PC-3 (cell line): Measurements from ENCODE around the gene MAEA. TPM values are rescaled to one million over a fixed set of nuclear protein-coding genes. Genes with fewer than 3 reads are reported as not detected.
A peak's percentile ranks its signal among the peaks of the same experiment; 100 is the strongest.

Experiments used
- ATAC-seq: fragments of 200-7000 bp; cut with Tn5 transposase; 2 replicates; pipeline ENCODE4 v1.9.1; 2020; ENCODE audit warnings: mild to moderate bottlenecking, moderate library complexity
- BruUV-seq: library from RNA; stranded (reverse); fragments of 400-500 nt; replicated peaks from 2 replicates; lab custom pipeline; 2021; lab: Mats Ljungman, UMichigan
- CTCF ChIA-PET: fragments of 300-600 bp; sonication (Branson Sonifier 250); formaldehyde crosslinking; loops from one replicate; lab custom pipeline; 2022; ENCODE audit warnings: antibody characterized with exemption; lab: Charles Lee
- POLR2A ChIA-PET: fragments of 300-600 bp; sonication (Branson Sonifier 250); formaldehyde crosslinking; loops from one replicate; lab custom pipeline; 2022; ENCODE audit warnings: antibody characterized with exemption; ENCODE audit not compliant: unreplicated experiment; lab: Charles Lee
- DNase-seq: peaks from one replicate; pipeline ENCODE4 v3.0.0-alpha.2; 2015
- H2AFZ ChIP-seq: fragments of 300-600 bp; sonication (generic); 2 replicates; pipeline ENCODE4 v1.6.0; 2016; ENCODE audit warnings: antibody characterized with exemption, low read length
- H3F3A ChIP-seq: fragments of 300-600 bp; sonication (generic); one replicate; pipeline ENCODE4 v1.6.0; 2017; ENCODE audit warnings: antibody characterized with exemption, low read length, control low read depth, mild to moderate bottlenecking; ENCODE audit not compliant: unreplicated experiment
- H3K27ac ChIP-seq: fragments of 300-600 bp; sonication (generic); 2 replicates; pipeline ENCODE4 v1.5.1; 2016; ENCODE audit warnings: mild to moderate bottlenecking, low read length
- H3K27me3 ChIP-seq: fragments of 300-600 bp; sonication (generic); 2 replicates; pipeline ENCODE4 v1.6.1; 2016; ENCODE audit warnings: low read length, mixed read lengths
- H3K36me3 ChIP-seq: fragments of 300-600 bp; sonication (generic); 2 replicates; pipeline ENCODE4 v1.6.1; 2016; ENCODE audit warnings: low read depth, mixed run types, low read length, mixed read lengths
- H3K4me1 ChIP-seq: fragments of 300-600 bp; sonication (generic); 2 replicates; pipeline ENCODE4 v1.5.1; 2016; ENCODE audit warnings: low read length; ENCODE audit not compliant: insufficient read depth
- H3K4me2 ChIP-seq: fragments of 300-600 bp; sonication (generic); 2 replicates; pipeline ENCODE4 v1.6.0; 2016; ENCODE audit warnings: low read length
- H3K4me3 ChIP-seq: fragments of 300-600 bp; sonication (generic); 2 replicates; pipeline ENCODE4 v1.5.1; 2016; ENCODE audit warnings: mild to moderate bottlenecking, low read length, mixed read lengths
- H3K79me2 ChIP-seq: fragments of 300-600 bp; sonication (generic); 2 replicates; pipeline ENCODE4 v1.6.1; 2017; ENCODE audit warnings: low read length, mixed read lengths
- H3K9ac ChIP-seq: fragments of 300-600 bp; sonication (generic); 2 replicates; pipeline ENCODE4 v1.6.0; 2016; ENCODE audit warnings: mild to moderate bottlenecking, low read length
- H3K9me2 ChIP-seq: fragments of 300-600 bp; sonication (generic); replicated peaks from 2 replicates; pipeline ENCODE4 v1.6.1; 2016; ENCODE audit warnings: mixed run types, low read length, mixed read lengths
- H3K9me3 ChIP-seq: fragments of 300-600 bp; sonication (generic); 2 replicates; pipeline ENCODE4 v1.6.1; 2016; ENCODE audit warnings: low read length, mixed read lengths
- H4K20me1 ChIP-seq: fragments of 300-600 bp; sonication (generic); 2 replicates; pipeline ENCODE4 v1.6.1; 2016; ENCODE audit warnings: low read length, mixed read lengths
- CTCF ChIP-seq: fragments of 300-600 bp; sonication (generic); conservative IDR thresholded peaks from 2 replicates; pipeline ENCODE4 v1.5.1; 2017; ENCODE audit warnings: antibody characterized with exemption, low read depth, mild to moderate bottlenecking, low read length
- EZH2 ChIP-seq: fragments of 300-600 bp; sonication (generic); IDR thresholded peaks from one replicate; pipeline ENCODE4 v1.6.1; 2017; ENCODE audit warnings: antibody characterized with exemption, mild to moderate bottlenecking, low read length; ENCODE audit not compliant: unreplicated experiment
- EZH2phosphoT487 ChIP-seq: fragments of 300-600 bp; sonication (generic); IDR thresholded peaks from 2 replicates; pipeline ENCODE4 v1.6.1; 2018; ENCODE audit warnings: mild to moderate bottlenecking, antibody characterized with exemption, low read length, borderline replicate concordance
- intact Hi-C: fragments of 100-400 bp; cut with micrococcal nuclease; formaldehyde crosslinking; loops from 2 replicates; pipeline ENCODE4 v1.9.0; 2023
- total RNA-seq: library from RNA; depleted of rRNA; stranded (reverse); fragments of >200 nt; gene quantifications from 2 replicates; pipeline ENCODE4 v1.2.3, GENCODE V29; 2014

Gene MAEA
- total RNA-seq, 1 experiment from 2014 or later, result 48.1 TPM

- no peaks in the 10 kb centered on the region for H4K20me1 ChIP-seq
- no peaks in the 10 kb centered on the region for H3K9me3 ChIP-seq
- H3K27ac ChIP-seq, result no peak overlapping the region
- TF ChIP-seq EZH2 (no peak), CTCF (no peak), EZH2phosphoT487 (no peak)
- peaks cover 28% of the 10 kb centered on the region for H3K36me3 ChIP-seq
- H3F3A ChIP-seq, result no peaks in the 10 kb centered on the region
- no TSS peak for BruUV-seq
- no peaks in the 10 kb centered on the region for H3K9me2 ChIP-seq
- H3K27me3 ChIP-seq, result no peaks in the 10 kb centered on the region
- no peak overlapping the region for H3K4me3 ChIP-seq
- ATAC-seq (no peak), DNase-seq (no peak)
- CTCF ChIA-PET, result no interaction called here
- H3K4me2 ChIP-seq, result no peak overlapping the region
- no peak overlapping the region for H3K9ac ChIP-seq
- H2AFZ ChIP-seq, result no peak overlapping the region
- intact Hi-C loops, result no loop called here
- H3K79me2 ChIP-seq, result peaks cover under 1% of the 10 kb centered on the region; the same call in 1 of the 2 replicates
- peaks cover 21% of the 10 kb centered on the region for H3K4me1 ChIP-seq
- POLR2A ChIA-PET, result no interaction called here
Measured at GRCh38 chr4:1336088-1336491, 46.4 kb downstream of the MAEA start.

GRCh38 chr4:1337376-1337831, 47.7 kb downstream of the MAEA start:
- Histone ChIP-seq H3K79me2 (no peaks in the 10 kb centered on the region), H3K9me2 (no peaks in the 10 kb centered on the region), H3K4me1 (peaks cover 21% of the 10 kb centered on the region), H3K27me3 (no peaks in the 10 kb centered on the region), H3K9ac (no peak overlapping the region), H3K9me3 (no peaks in the 10 kb centered on the region), H4K20me1 (no peaks in the 10 kb centered on the region), H2AFZ (no peak overlapping the region), H3K4me2 (no peak overlapping the region), H3K4me3 (no peak overlapping the region), H3K36me3 (peaks cover 28% of the 10 kb centered on the region), H3F3A (no peaks in the 10 kb centered on the region), H3K27ac (peak overlapping the region; percentile 50)
- ATAC-seq (peak; percentile 85), DNase-seq (peak; percentile 52)
- no peak for TF ChIP-seq EZH2phosphoT487
- TF ChIP-seq CTCF, result no peak
- TF ChIP-seq EZH2, result no peak
- intact Hi-C loops, result no loop called here
- CTCF ChIA-PET, result no interaction called here
- BruUV-seq, result no TSS peak
- POLR2A ChIA-PET, result no interaction called here

GRCh38 chr4:1337951-1338751, 48.5 kb downstream of the MAEA start:
- POLR2A ChIA-PET, result no interaction called here
- Histone ChIP-seq H3K9me2 (no peaks in the 10 kb centered on the region), H3F3A (no peaks in the 10 kb centered on the region), H3K27ac (peak overlapping the region; percentile 50), H4K20me1 (no peaks in the 10 kb centered on the region), H2AFZ (no peak overlapping the region), H3K4me3 (no peak overlapping the region), H3K9ac (no peak overlapping the region), H3K79me2 (no peaks in the 10 kb centered on the region), H3K27me3 (no peaks in the 10 kb centered on the region), H3K36me3 (peaks cover 28% of the 10 kb centered on the region), H3K4me2 (0 out of 2 replicates have a peak overlapping the region, but pooled peaks have one; percentile 8), H3K4me1 (peaks cover 21% of the 10 kb centered on the region), H3K9me3 (no peaks in the 10 kb centered on the region)
- CTCF ChIA-PET, result no interaction called here
- intact Hi-C loops, result no loop called here
- no peak for DNase-seq
- ATAC-seq, result no peak
- no TSS peak for BruUV-seq
- TF ChIP-seq EZH2 (no peak), EZH2phosphoT487 (no peak), CTCF (no peak)
